Measurements from ENCODE around the gene CUX1.
"Not testable (repeated sequence)": the region's sequence is repeated elsewhere in the genome, so short reads cannot be mapped to it uniquely, and the experiment has no call there.

Gene CUX1

GRCh38 chr7:102300643-102301221 is 483.3 kb downstream of the CUX1 start:
- no peak for DNase-seq (ENCODE audit: low read depth)
- H3K4me3 ChIP-seq (ENCODE audit: control insufficient read depth, low read depth, low read length) = no peak overlapping the region
- TF ChIP-seq CTCF (conservative IDR thresholded peaks at IDR 0.05; ENCODE audit: control insufficient read depth, insufficient read depth, low read depth, low read length) = no peak

- not testable (repeated sequence) for H3K4me3 ChIP-seq (ENCODE audit: control insufficient read depth, low read depth, low read length); DNase-seq (ENCODE audit: low read depth)
Observed at GRCh38 chr7:102301367-102301766, 483.9 kb downstream of the CUX1 start.

GRCh38 chr7:102302025-102302424 is 484.6 kb downstream of the CUX1 start:
- TF ChIP-seq CTCF (conservative IDR thresholded peaks at IDR 0.05; ENCODE audit: control insufficient read depth, insufficient read depth, low read depth, low read length) = no peak
- DNase-seq (ENCODE audit: low read depth) = no peak
- no peak overlapping the region for H3K4me3 ChIP-seq (ENCODE audit: control insufficient read depth, low read depth, low read length)

GRCh38 chr7:102303669-102304422 is 486.4 kb downstream of the CUX1 start:
- H3K4me3 ChIP-seq (ENCODE audit: control insufficient read depth, low read depth, low read length) = no peak overlapping the region
- no peak for DNase-seq (ENCODE audit: low read depth)
- no peak for TF ChIP-seq CTCF (conservative IDR thresholded peaks at IDR 0.05; ENCODE audit: control insufficient read depth, insufficient read depth, low read depth, low read length)

- DNase-seq (ENCODE audit: low read depth) = no peak
- no peak overlapping the region for H3K4me3 ChIP-seq (ENCODE audit: control insufficient read depth, low read depth, low read length)
- no peak for TF ChIP-seq CTCF (conservative IDR thresholded peaks at IDR 0.05; ENCODE audit: control insufficient read depth, insufficient read depth, low read depth, low read length)
Observed at GRCh38 chr7:102304668-102305067, 487.2 kb downstream of the CUX1 start.

- TF ChIP-seq CTCF (conservative IDR thresholded peaks at IDR 0.05; ENCODE audit: control insufficient read depth, insufficient read depth, low read depth, low read length) = no peak
- no peak for DNase-seq (ENCODE audit: low read depth)
- H3K4me3 ChIP-seq (ENCODE audit: control insufficient read depth, low read depth, low read length) = no peak overlapping the region
Observed at GRCh38 chr7:102305414-102306268, 488.2 kb downstream of the CUX1 start.

All from fibroblast of mammary gland (primary cell).